Thoracic aorta (tissue), 2 donors: ENCODE results near the gene HOXC12. TPM values are rescaled to one million over a fixed set of nuclear protein-coding genes. Genes with fewer than 3 reads are reported as not detected.

Experiments
- ATAC-seq: fragments of 150-250 bp; one replicate; pipeline ENCODE4 v1.8.0; 2017; ENCODE audit warnings: low read depth; ENCODE audit not compliant: insufficient number of reproducible peaks, low FRiP score
- DNase-seq: peaks from one replicate; pipeline ENCODE4 v3.0.0-alpha.2; 2020; ENCODE audit warnings: low spot score
- H3K27ac ChIP-seq, 2 donors: fragments of 200-600 bp; sonication (generic); 1 replicate in 1 of 2; 2 replicates in 1 of 2; pipeline ENCODE4 v1.5.1; 2016; ENCODE audit warnings: mild to moderate bottlenecking in 2 of 2, moderate library complexity in 2 of 2
- H3K27me3 ChIP-seq: fragments of 200-600 bp; sonication (generic); replicated peaks from 2 replicates; pipeline ENCODE4 v1.6.0; 2016; ENCODE audit warnings: mild to moderate bottlenecking; ENCODE audit not compliant: insufficient read depth
- H3K36me3 ChIP-seq: fragments of 200-600 bp; sonication (generic); one replicate; pipeline ENCODE4 v1.5.1; 2016
- H3K4me1 ChIP-seq, 2 donors: fragments of 200-600 bp; sonication (generic); 1 replicate in 1 of 2; 2 replicates in 1 of 2; pipeline versions ENCODE4 v1.5.1 to v1.6.0; 2016; ENCODE audit warnings: low read depth in 2 of 2, mild to moderate bottlenecking in 1 of 2; ENCODE audit not compliant: control insufficient read depth in 1 of 2
- H3K4me3 ChIP-seq: fragments of 200-600 bp; sonication (generic); 2 replicates; pipeline ENCODE4 v1.5.1; 2016; ENCODE audit warnings: mild to moderate bottlenecking
- H3K9me3 ChIP-seq: fragments of 200-600 bp; sonication (generic); 2 replicates; pipeline ENCODE4 v1.5.1; 2016
- CTCF ChIP-seq: fragments of 200-600 bp; sonication (generic); IDR thresholded peaks from one replicate; pipeline ENCODE4 v1.5.1; 2019; ENCODE audit warnings: antibody characterized with exemption
- total RNA-seq, 2 donors: library from RNA; depleted of rRNA; stranded (reverse); fragments of >200 nt; gene quantifications; one replicate each; pipeline versions ENCODE4 v1.1.0 to v1.2.3, GENCODE V29; 2016

HOXC12 gene
- total RNA-seq, 2 donors from 2014 or later = not detected

DNA sequence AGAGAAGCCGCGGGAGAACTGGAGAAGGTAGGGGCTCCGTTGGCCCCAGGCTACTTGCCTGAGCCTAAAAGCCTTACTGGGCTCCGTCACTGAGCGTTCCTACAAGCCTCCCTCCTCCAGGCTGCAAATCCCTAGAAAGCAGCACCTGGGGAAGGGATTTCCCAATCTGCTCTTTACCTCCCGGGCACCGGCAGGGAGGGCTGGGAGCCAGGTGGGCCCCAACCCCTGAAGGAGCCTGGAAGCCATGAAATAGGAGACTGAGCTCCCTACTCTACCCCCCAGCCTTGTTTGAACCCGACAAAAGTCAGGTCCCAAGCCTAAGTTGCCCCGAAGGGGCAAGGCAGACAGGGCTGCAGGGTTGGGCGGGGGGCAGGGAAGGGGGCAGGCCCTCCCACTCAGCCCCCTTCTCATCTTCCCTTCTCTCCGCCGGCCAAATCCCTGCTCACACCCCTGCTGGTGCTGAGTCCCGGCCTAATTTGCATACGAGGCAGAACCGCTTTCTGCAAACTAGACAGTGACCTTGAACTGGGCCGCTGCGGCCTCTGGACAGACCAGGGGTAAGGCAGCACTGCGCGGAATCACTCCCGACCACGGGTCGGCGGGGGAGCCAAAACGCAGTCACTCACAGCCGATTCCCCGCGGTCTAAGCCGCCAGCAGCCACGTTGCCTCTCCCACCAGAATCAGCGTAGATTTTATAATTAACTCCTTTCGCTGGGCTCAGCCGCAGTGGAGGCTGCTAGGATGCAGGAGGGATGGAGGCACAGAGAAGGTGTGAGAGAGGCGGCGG, 3.7 kb upstream of the HOXC12 start:
- H3K27ac ChIP-seq = no peak overlapping the region
- DNase-seq (no peak), ATAC-seq (no peak)
- no peak for TF ChIP-seq CTCF
- no peak overlapping the region for H3K4me3 ChIP-seq
- peaks cover 0 to 11% of the 10 kb centered on the region in 2 donors for H3K4me1 ChIP-seq
- peaks cover 42% of the 10 kb centered on the region for H3K27me3 ChIP-seq
- no peaks in the 10 kb centered on the region for H3K9me3 ChIP-seq
- H3K36me3 ChIP-seq = no peaks in the 10 kb centered on the region

GRCh38 chr12:53951577-53952334, 2.9 kb upstream of the HOXC12 start:
- ATAC-seq = no peak
- Histone ChIP-seq H3K4me1 (peaks cover 0 to 11% of the 10 kb centered on the region in 2 donors), H3K4me3 (no peak overlapping the region), H3K9me3 (no peaks in the 10 kb centered on the region), H3K36me3 (no peaks in the 10 kb centered on the region), H3K27me3 (peaks cover 39% of the 10 kb centered on the region), H3K27ac (no peak overlapping the region)
- TF ChIP-seq CTCF = no peak
- DNase-seq = no peak

GRCh38 chr12:53952335-53952694, 2.4 kb upstream of the HOXC12 start:
- Histone ChIP-seq H3K9me3 (no peaks in the 10 kb centered on the region), H3K27me3 (peaks cover 39% of the 10 kb centered on the region), H3K27ac (no peak overlapping the region), H3K4me3 (no peak overlapping the region), H3K36me3 (no peaks in the 10 kb centered on the region), H3K4me1 (peaks cover 0 to 11% of the 10 kb centered on the region in 2 donors)
- ATAC-seq (no peak), DNase-seq (no peak)
- TF ChIP-seq CTCF = no peak

DNA sequence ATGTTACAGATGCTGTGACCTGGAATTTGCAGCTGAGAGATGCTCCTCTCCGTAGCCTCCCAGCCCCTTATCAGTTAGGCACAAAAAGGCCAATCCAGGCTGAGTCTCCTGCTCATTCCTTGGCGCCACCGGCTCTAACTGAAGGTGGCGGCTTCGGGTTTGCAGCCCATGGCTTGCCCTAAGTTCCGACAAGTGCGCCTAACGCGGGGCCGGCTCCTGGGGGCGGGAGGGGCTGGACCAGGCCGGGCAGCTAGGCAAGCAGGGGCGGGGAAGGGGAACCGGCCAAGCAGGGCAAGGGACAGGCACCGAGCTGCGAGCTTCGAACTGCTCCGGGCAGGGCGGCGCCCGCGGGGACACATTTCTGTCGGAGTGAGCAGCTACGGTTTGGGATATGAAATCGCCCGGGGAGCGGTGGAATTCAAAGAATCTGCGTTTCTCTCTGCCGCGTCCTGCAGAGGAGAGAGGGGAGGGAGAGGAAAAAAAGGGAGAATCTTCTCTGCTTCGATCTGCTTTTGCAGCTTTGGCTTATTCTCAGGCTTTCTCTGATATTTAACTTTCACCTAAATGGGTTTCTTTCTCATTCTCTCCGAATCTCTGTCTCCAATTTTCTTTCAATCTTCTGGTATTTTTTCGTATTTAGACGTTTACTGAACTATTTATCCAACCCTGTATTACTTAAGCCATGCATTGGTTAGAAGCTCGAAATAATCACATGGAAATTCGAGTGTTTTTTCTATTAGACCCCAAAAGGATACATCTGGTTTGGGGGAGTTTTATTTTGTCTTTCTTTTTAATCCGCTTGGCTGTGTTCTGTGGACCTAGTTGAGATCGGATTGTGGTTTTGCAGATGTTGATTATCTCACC, 1.6 kb upstream of the HOXC12 start:
- Histone ChIP-seq H3K4me3 (no peak overlapping the region), H3K4me1 (peaks cover 0 to 11% of the 10 kb centered on the region in 2 donors), H3K27me3 (peaks cover 39% of the 10 kb centered on the region), H3K27ac (no peak overlapping the region), H3K9me3 (no peaks in the 10 kb centered on the region), H3K36me3 (no peaks in the 10 kb centered on the region)
- DNase-seq = no peak
- no peak for TF ChIP-seq CTCF
- no peak for ATAC-seq
